Activated CD8-positive, alpha-beta memory T cell treated with anti-CD3 and anti-CD28 coated beads, Interleukin-2, amount 10 ng/mL, durations not matched to agents 7 days and 5 days (primary cell): ENCODE results near the gene APBA2. TPM values are rescaled to one million over a fixed set of nuclear protein-coding genes. Genes with fewer than 3 reads are reported as not detected.
"Not testable (repeated sequence)": the region's sequence is repeated elsewhere in the genome, so short reads cannot be mapped to it uniquely, and the experiment has no call there.

ENCODE experiments used
- ATAC-seq: fragments of 150-1000 bp; cut with Tn5 transposase; one replicate; pipeline ENCODE4 v1.10.0; 2021; ENCODE audit warnings: moderate library complexity
- CTCF ChIA-PET: fragments of 350-600 bp; sonication (Branson Sonifier 250); formaldehyde crosslinking; loops from one replicate; lab custom pipeline; 2021; ENCODE audit warnings: antibody characterized with exemption; lab: Charles Lee
- DNase-seq: peaks from one replicate; pipeline ENCODE4 v3.0.0-alpha.2; 2020
- H3K27ac Mint-ChIP-seq: one replicate; pipeline ENCODE4 v1.8.0; 2021; ENCODE audit warnings: mild to moderate bottlenecking, mixed read lengths
- H3K27me3 Mint-ChIP-seq: one replicate; pipeline ENCODE4 v1.8.0; 2021; ENCODE audit warnings: mixed read lengths
- H3K36me3 Mint-ChIP-seq: one replicate; pipeline ENCODE4 v1.8.0; 2021; ENCODE audit warnings: mild to moderate bottlenecking, mixed read lengths
- H3K4me1 Mint-ChIP-seq: one replicate; pipeline ENCODE4 v1.8.0; 2021; ENCODE audit warnings: mixed read lengths
- H3K4me3 Mint-ChIP-seq: one replicate; pipeline ENCODE4 v1.8.0; 2021; ENCODE audit warnings: mild to moderate bottlenecking, moderate library complexity, mixed read lengths
- H3K9me3 Mint-ChIP-seq: one replicate; pipeline ENCODE4 v1.8.0; 2022; ENCODE audit warnings: low read depth, mixed read lengths
- total RNA-seq, 2 experiments: library from RNA; stranded (reverse); gene quantifications; one replicate each; pipeline ENCODE4 v1.2.3, GENCODE V29; 2021

The APBA2 gene
- total RNA-seq, 2 experiments from 2014 or later = 2.6 to 7.9 TPM

DNA sequence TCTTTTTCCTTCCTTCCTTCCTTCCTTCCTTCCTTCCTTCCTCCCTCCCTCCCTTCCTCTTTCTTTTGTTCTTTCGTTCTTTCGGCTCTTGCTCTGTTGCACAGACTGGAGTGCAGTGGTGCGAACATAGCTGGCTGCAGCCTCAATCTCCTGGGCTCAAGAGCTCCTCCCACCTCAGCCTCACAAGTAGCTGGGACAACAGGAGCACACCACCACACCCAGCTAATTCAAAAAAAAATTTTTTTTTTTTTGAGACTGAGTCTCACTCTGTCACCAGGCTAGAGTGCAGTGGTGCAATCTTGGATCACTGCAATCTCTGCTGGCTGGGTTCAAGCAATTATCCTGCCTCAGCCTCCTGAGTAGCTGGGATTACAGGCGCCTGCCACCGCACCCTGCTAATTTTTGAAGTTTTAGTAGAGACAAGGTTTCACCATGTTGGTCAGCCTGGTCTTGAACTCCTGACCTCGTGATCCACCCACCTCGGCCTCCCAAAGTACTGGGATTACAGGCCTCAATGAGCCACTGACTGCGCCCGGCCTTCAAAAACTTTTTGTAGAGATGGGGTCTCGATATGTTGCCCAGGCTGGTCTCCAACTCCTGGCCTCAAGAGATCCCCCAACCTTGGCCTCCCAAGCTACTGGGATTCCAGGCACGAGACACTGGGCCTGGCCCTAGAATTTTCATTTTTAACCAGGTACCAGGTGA, 24.0 kb upstream of the APBA2 start:
- CTCF ChIA-PET, H3K27ac Mint-ChIP-seq, DNase-seq, ATAC-seq, H3K36me3 Mint-ChIP-seq, H3K4me3 Mint-ChIP-seq, H3K9me3 Mint-ChIP-seq, H3K4me1 Mint-ChIP-seq, H3K27me3 Mint-ChIP-seq: not testable (repeated sequence)

- DNase-seq = no peak
- H3K4me1 Mint-ChIP-seq = no peaks in the 10 kb centered on the region
- no peaks in the 10 kb centered on the region for H3K9me3 Mint-ChIP-seq
- ATAC-seq = no peak
- no peaks in the 10 kb centered on the region for H3K36me3 Mint-ChIP-seq
- no peaks in the 10 kb centered on the region for H3K27me3 Mint-ChIP-seq
- CTCF ChIA-PET = no interaction called here
- no peak overlapping the region for H3K4me3 Mint-ChIP-seq
- no peak overlapping the region for H3K27ac Mint-ChIP-seq
These were observed 16.9 kb upstream of the APBA2 start for GRCh38 chr15:28868744-28869345.

DNA sequence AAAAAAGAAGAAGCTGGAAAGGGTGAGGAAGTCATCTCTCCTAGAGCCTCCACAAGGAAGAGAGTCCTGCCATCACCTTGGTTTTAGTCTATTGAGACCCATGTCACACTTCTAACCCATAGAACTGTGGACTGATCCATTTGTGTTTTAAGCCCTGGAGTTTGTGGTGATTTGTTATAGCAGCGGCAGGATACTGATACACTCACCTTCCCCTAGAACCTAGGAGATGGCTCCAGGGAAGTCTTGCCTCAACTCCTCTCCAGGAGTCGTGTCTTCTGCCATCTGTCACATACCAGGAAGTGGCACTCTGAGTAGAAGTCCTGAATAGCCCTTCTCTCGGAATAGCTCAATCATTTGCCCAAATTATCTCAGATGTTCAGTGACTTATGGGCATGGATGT, 14.6 kb upstream of the APBA2 start:
- H3K9me3 Mint-ChIP-seq = no peaks in the 10 kb centered on the region
- no peak for ATAC-seq
- H3K27ac Mint-ChIP-seq = no peak overlapping the region
- H3K4me1 Mint-ChIP-seq = no peaks in the 10 kb centered on the region
- DNase-seq = no peak
- CTCF ChIA-PET = no interaction called here
- H3K36me3 Mint-ChIP-seq = no peaks in the 10 kb centered on the region
- H3K4me3 Mint-ChIP-seq = no peak overlapping the region
- H3K27me3 Mint-ChIP-seq = no peaks in the 10 kb centered on the region

DNA sequence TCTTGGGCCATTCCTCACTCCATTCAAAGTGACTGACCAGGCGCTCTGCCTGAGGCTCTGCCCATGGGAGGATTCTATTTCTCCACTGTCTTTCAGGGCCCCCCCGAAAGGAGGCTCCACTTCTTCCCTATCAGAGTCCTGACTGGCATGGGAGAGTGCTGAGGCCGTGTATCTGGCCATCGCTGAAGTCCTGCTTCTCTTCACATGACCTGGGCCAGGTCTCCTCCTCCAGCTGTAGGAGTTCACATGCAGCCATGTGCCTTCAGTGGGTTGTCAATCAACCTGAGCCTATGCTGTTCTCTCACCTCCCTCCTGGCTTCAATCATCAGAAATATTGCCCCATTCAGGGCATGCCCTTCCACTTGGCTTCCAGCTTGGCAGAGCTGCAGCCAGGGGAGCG, 12.8 kb upstream of the APBA2 start:
- H3K27ac Mint-ChIP-seq = no peak overlapping the region
- no peaks in the 10 kb centered on the region for H3K4me1 Mint-ChIP-seq
- CTCF ChIA-PET = no interaction called here
- ATAC-seq = no peak
- no peak overlapping the region for H3K4me3 Mint-ChIP-seq
- no peaks in the 10 kb centered on the region for H3K36me3 Mint-ChIP-seq
- H3K27me3 Mint-ChIP-seq = no peaks in the 10 kb centered on the region
- DNase-seq = no peak
- H3K9me3 Mint-ChIP-seq = no peaks in the 10 kb centered on the region

GRCh38 chr15:28873585-28874190, 12.1 kb upstream of the APBA2 start:
- ATAC-seq = no peak
- CTCF ChIA-PET = no interaction called here

DNA sequence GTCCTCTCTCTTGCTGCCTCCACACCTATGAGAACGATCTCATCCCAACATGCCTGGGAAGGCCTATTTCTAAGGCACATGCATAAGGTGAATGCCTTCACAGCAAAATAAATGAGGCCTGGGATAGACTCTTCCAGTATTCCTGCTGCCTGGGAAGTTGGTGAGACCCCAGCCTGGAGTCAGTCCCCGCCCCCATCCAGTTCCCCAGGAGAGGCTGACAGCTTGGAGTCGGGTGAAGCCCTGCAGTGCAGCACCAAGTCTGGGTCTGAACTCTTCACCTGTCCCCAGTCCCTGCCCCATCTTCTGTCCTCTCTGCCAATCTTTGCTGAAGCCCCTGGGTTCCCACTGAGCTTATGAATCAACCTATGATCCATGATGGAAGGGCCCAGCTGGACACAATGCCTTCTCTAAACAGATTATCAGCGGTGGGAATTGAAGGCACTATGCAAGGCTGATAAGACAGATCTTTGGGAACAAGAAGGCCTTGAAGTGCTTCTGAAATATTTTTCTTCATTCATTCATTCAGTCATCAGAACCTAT, 10.2 kb upstream of the APBA2 start:
- Mint-ChIP-seq H3K4me1 (no peaks in the 10 kb centered on the region), H3K27me3 (no peaks in the 10 kb centered on the region), H3K36me3 (no peaks in the 10 kb centered on the region), H3K27ac (no peak overlapping the region), H3K9me3 (no peaks in the 10 kb centered on the region), H3K4me3 (no peak overlapping the region)
- DNase-seq (no peak), ATAC-seq (no peak)
- CTCF ChIA-PET = no interaction called here

More at GRCh38 chr15:28873585-28874190, 12.1 kb upstream of the APBA2 start:
- Mint-ChIP-seq H3K4me1 (no peaks in the 10 kb centered on the region), H3K36me3 (no peaks in the 10 kb centered on the region), H3K27me3 (no peaks in the 10 kb centered on the region), H3K9me3 (no peaks in the 10 kb centered on the region), H3K27ac (no peak overlapping the region), H3K4me3 (no peak overlapping the region)
- DNase-seq = no peak

DNA sequence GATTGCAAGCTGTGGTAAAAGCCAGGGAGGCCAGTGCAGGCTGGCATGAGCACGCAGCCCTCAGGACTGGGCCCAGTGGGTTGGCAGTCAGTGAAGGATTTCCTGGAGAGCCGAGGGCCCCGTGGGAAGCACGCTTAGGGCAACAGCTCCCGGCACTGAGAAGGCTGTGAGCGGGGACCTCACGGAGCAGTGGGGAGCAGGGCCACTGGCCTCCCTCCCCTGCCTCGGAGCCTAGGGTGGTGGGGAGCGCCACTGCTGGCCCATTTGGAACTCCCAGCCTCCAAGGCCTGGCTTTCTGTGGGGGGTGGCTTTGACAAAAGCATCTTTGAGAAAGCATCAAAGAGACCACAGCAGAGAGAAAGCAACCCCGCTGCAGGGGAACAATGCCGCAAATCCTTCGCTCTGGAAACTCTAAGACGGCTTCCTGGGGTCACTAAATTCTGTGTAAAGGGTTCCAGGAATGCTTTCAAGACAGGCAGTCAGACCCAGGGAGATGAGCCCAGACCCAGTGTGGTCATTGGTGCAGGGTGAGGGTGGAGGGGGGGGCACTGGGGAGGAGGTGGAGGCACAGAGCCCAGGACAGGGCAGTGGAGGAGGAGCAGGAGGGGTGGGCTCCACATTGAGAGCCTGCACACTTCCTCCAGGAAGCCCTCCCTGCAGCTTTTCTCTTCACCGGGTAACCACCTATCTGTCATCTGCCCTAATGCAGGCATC, 9.5 kb upstream of the APBA2 start:
- Mint-ChIP-seq H3K4me1 (no peaks in the 10 kb centered on the region), H3K9me3 (no peaks in the 10 kb centered on the region), H3K36me3 (no peaks in the 10 kb centered on the region), H3K4me3 (no peak overlapping the region), H3K27me3 (no peaks in the 10 kb centered on the region), H3K27ac (no peak overlapping the region)
- ATAC-seq (no peak), DNase-seq (no peak)
- CTCF ChIA-PET = no interaction called here

DNA sequence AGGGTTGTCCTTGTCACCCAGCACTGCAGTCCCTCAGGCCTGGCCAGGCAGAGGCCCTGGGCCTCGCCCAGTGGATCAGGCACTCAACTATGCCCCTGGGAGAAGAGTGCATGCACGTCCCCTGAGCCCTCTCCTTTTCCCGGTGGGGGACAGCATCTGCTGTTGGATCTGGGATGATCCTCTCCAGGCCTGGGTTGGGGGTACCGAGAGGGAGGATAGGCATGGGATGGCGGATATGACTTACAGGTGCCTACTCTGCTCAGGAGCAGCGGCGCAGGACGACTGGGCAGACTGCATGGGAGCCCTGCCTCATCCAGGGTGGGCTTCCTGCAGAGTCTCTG, 9.0 kb upstream of the APBA2 start:
- DNase-seq (no peak), ATAC-seq (no peak)
- no peaks in the 10 kb centered on the region for H3K4me1 Mint-ChIP-seq
- H3K4me3 Mint-ChIP-seq = no peak overlapping the region
- H3K27me3 Mint-ChIP-seq = no peaks in the 10 kb centered on the region
- CTCF ChIA-PET = no interaction called here
- H3K27ac Mint-ChIP-seq = no peak overlapping the region
- H3K36me3 Mint-ChIP-seq = no peaks in the 10 kb centered on the region
- no peaks in the 10 kb centered on the region for H3K9me3 Mint-ChIP-seq

DNA sequence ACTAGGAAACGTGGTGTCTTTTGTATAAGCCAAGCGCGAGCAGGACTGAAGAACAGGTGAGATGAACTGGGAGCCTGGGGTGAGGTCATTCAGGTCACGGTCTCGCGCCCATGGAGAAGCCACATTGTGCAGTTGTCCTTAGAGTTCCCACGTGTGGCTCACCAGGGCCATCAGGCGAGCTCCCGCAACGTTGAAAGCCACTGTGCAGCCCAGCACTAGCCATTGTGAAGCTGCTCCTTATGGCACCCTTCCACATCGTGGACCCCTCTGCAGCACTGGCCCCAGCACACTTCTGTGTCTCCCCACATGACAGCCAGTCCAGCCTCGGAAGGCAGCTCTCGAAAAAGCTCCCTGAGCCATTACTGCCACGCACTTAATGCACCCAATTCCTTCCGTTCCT, 7.6 kb upstream of the APBA2 start:
- peaks cover 3% of the 10 kb centered on the region for H3K27me3 Mint-ChIP-seq
- ATAC-seq = no peak
- no peaks in the 10 kb centered on the region for H3K36me3 Mint-ChIP-seq
- CTCF ChIA-PET = no interaction called here
- H3K4me1 Mint-ChIP-seq = no peaks in the 10 kb centered on the region
- no peak for DNase-seq
- H3K4me3 Mint-ChIP-seq = no peak overlapping the region
- no peak overlapping the region for H3K27ac Mint-ChIP-seq
- no peaks in the 10 kb centered on the region for H3K9me3 Mint-ChIP-seq

DNA sequence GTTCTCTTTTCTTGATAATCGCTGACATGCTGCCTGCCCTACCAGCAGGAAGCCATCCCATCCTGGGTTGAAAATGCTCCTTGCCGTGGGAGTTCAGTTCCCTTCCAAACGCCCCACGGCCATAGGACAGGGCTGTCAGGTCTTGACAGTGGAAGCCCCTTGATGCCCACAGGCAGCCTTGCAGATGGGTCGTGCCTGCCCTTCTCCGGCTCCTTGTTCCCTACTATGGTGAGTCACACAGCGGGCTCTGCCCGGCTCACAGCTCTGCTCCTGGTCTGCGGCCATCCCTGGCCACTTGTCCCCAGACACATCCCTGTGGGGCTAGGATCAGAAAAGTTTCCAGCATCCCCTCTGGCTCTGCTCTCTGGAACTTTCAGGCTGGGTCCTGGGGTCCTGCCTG, 6.2 kb upstream of the APBA2 start:
- Mint-ChIP-seq H3K9me3 (no peaks in the 10 kb centered on the region), H3K36me3 (no peaks in the 10 kb centered on the region), H3K27ac (no peak overlapping the region), H3K4me1 (no peaks in the 10 kb centered on the region), H3K4me3 (no peak overlapping the region), H3K27me3 (peaks cover 8% of the 10 kb centered on the region)
- DNase-seq = no peak
- no peak for ATAC-seq
- CTCF ChIA-PET = no interaction called here

DNA sequence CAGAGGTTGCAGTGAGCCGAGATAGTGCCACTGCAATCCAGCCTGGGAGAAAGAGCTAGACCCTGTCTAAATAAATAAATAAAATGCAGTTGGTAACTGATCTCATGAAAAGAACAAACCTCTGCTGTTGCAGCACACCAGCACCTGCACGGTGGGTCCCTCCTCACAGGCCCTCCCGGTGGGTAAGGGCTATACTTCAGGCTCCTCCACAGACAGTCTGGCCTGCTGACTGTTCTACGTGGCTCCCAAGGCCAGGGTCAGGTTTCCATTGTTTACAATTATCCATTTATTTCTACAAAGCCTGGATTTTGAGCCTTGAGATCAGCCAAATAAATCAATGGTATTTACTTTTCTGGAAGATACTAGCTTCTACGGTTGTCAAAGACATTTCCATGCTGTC, 5.1 kb upstream of the APBA2 start:
- DNase-seq (no peak), ATAC-seq (no peak)
- CTCF ChIA-PET = no interaction called here
- no peak overlapping the region for H3K27ac Mint-ChIP-seq
- H3K4me3 Mint-ChIP-seq = no peak overlapping the region
- no peaks in the 10 kb centered on the region for H3K36me3 Mint-ChIP-seq
- peaks cover 15% of the 10 kb centered on the region for H3K27me3 Mint-ChIP-seq
- H3K9me3 Mint-ChIP-seq = no peaks in the 10 kb centered on the region
- H3K4me1 Mint-ChIP-seq = no peaks in the 10 kb centered on the region

DNA sequence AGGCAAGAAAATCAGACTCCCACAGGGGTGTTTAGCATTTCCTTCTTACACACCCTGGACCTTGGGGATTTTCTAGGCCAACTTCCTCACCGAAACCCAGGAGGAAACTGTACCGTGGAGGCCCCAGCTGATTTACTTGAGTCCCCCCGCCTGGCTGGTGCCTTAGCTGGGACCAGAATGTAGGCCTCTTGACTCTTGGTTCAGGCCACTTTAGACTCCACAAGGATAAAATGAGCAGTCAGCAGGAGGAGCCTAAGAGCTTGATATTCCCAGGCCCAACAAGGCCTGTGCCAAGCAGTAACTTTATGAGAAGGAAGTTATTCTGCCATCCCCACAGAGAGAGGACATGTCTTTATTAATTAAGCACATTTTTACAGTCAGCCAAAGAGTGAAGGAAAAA, 4.6 kb upstream of the APBA2 start:
- Mint-ChIP-seq H3K4me1 (no peaks in the 10 kb centered on the region), H3K36me3 (no peaks in the 10 kb centered on the region), H3K27ac (no peak overlapping the region), H3K4me3 (no peak overlapping the region), H3K27me3 (peaks cover 15% of the 10 kb centered on the region), H3K9me3 (no peaks in the 10 kb centered on the region)
- DNase-seq (no peak), ATAC-seq (no peak)
- CTCF ChIA-PET = no interaction called here

DNA sequence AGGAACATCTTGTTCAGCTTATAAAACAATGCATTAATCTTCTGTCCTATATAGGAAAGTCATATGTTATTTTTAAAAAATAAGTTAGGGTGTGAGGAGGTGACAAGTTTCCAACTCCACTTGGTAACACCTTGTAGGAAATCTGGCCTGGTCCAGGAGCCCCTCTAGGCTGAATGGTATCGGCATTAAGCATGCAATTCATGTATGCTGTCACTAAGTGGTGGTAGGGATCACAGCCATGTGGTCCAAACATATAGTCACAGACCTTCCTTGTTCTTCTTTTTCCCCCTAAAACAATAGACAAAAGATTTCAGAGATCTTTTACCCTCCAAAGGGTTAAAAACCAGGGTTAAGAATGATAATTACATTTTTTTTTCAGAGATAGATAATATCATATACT, 4.2 kb upstream of the APBA2 start:
- ATAC-seq (no peak), DNase-seq (no peak)
- H3K36me3 Mint-ChIP-seq = no peaks in the 10 kb centered on the region
- H3K27me3 Mint-ChIP-seq = peaks cover 15% of the 10 kb centered on the region
- no peak overlapping the region for H3K4me3 Mint-ChIP-seq
- no peaks in the 10 kb centered on the region for H3K4me1 Mint-ChIP-seq
- H3K27ac Mint-ChIP-seq = no peak overlapping the region
- H3K9me3 Mint-ChIP-seq = no peaks in the 10 kb centered on the region
- CTCF ChIA-PET = no interaction called here
